GM08714 (cell line): ENCODE results near the gene MYO1A.
"Not testable (repeated sequence)": the region's sequence is repeated elsewhere in the genome, so short reads cannot be mapped to it uniquely, and the experiment has no call there.

Experiments used
- H3K4me3 ChIP-seq: fragments of 200-500 bp; sonication (Bioruptor generic); 2 replicates; pipeline ENCODE4 v1.5.1; 2014; ENCODE audit warnings: mild to moderate bottlenecking, low read length, inconsistent platforms
- ZNF274 ChIP-seq: IDR thresholded peaks from 2 replicates; pipeline ENCODE4 v1.6.1; 2012; ENCODE audit warnings: mild to moderate bottlenecking, low read depth, low read length

MYO1A gene

DNA sequence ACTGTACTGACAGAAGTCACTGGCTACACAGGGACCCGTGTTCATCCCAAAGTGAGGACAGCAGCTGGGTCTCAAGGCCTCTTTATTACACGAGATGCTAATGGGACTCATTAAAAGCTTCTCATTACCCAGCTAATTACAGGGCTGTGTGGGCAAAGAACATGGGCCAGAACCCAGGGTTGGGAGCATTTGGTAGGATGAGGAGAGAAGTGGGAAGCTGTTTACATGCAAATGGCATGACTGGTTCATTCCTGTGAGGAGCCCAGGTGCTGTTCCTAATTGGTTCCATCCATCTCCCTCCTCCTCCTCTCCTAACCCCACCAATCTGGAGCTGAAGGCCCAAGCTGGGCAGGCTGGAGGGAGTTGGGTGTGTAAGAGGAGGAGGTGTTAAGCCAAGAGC lies 24.7 kb downstream of the MYO1A start:
- no peak overlapping the region for H3K4me3 ChIP-seq
- no peak for TF ChIP-seq ZNF274

- H3K4me3 ChIP-seq = not testable (repeated sequence)
These were observed 27.6 kb downstream of the MYO1A start for GRCh38 chr12:57022324-57022723.

DNA sequence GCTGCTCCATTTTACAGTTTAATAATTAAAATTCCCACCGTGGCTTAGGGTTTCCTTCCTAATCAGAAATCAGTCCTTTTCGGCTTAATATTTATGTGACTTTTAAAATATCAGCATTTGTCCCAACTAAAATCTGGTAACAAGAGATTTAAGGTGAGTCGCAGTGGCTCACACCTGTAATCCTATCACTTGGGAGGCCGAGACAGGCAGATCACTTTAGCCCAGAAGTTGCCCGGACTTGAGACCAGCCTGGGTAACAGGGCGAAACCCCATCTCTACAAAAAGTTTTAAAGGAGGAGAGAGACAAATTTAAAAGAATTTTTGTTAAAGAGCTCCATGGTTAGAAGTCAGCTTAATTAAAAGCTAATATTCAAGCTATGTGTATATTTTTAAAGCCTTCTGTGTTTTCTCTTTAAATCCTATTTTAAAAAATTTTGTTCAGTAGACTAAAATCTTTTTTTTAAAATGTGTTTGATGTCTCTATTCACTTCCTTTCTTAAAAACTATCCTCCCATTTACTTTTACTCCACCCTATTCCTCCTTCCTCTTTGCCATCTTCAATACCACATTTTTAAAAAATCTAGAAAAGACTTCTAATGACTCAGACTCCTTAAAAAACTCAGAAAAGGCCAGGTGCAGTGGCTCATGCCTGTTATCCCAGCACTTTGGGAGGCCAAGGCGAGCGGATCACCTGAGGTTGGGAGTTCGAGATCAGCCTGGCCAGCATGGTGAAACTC lies 29.8 kb downstream of the MYO1A start:
- H3K4me3 ChIP-seq = no peak overlapping the region
- no peak for TF ChIP-seq ZNF274

DNA sequence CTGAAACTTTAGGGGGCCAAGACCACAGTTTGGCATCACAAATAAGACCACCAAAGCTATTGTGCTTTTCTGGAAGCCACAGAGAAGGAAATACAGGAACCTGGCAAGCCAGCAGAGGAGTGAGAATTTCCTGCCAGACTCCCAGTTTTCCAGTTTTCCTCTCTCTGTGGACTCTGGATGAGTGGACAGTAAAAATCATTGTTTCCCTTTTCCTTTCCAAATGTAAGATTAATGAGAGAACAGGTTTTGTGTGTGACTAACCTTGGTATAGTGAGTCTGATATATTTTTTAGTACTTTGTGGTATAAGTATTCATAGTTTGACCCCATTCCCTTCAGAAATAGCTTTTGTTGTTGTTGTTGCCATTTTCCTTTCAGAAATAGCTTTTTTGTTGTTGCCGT lies 31.0 kb downstream of the MYO1A start:
- TF ChIP-seq ZNF274 = no peak
- H3K4me3 ChIP-seq = no peak overlapping the region

GRCh38 chr12:57018353-57018752 lies 31.6 kb downstream of the MYO1A start:
- H3K4me3 ChIP-seq = not testable (repeated sequence)

DNA sequence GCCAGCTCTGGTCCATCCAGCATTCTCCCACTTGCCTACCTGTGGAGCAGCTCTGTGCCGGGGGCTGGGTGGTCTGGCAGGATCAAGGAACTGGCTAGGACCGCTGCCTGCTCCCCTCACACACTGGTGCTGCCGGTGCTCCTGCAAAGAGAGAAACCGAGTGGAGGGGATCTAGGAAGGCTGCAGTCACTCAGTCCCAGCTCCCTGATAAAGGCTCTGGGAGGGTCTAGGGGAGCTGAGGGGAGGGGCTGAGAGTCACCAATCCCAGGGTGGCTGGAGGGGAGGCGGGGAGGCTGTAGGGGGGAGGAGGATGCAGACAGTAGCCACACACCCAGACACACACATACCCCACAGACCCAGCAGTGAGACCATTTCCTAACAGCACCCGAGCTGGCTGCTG lies 33.6 kb downstream of the MYO1A start, which contains the start of gene TAC3:
Gene TAC3, minus strand, starts transcription at position 182 of the 400 bp plus-strand sequence. CDS start 732 bp downstream, outside the sequence.
- TF ChIP-seq ZNF274 = no peak
- H3K4me3 ChIP-seq = no peak within 1 kb of the TSS

DNA sequence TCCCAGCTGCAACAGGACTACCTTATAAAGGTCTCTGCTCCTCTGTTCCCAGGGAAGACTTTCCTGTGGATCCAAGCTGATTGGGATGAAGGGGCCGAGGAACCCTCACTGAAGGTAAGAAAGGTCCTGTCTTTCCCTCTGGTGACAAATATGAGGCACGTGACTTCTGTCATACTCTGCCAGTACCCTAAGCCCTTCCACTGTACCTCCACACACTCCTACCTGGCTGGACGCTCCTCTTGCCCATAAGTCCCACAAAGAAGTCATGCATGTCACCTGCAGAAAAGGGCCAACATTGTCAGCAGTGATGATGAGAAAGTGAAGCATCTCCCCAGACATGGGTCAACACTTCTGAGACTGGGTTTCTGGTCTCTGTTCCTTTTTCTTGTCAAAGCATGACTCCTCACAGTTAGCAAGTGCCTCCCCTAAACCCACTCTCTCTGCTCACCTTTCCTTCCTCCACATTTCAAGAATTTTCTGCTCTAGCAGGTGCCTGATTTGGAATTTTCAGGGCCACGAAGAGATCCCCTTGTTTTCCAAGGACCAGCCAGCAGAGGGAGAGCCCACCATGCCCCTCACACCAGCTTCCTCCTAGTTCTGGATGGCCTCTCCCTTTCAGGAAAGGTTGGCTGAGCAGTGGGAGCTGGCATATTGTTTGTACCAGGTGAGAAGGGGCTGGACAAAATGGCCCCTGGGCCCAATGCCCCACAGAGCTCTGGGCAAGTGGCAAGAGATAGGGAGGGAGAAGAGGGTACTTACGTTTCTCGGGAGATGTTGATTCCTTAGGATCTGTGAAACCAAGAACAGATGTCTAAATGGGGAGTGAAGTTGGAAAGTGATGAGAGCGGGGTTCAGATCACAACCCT lies 37.1 kb downstream of the MYO1A start:
- TF ChIP-seq ZNF274 = no peak
- H3K4me3 ChIP-seq = no peak overlapping the region

DNA sequence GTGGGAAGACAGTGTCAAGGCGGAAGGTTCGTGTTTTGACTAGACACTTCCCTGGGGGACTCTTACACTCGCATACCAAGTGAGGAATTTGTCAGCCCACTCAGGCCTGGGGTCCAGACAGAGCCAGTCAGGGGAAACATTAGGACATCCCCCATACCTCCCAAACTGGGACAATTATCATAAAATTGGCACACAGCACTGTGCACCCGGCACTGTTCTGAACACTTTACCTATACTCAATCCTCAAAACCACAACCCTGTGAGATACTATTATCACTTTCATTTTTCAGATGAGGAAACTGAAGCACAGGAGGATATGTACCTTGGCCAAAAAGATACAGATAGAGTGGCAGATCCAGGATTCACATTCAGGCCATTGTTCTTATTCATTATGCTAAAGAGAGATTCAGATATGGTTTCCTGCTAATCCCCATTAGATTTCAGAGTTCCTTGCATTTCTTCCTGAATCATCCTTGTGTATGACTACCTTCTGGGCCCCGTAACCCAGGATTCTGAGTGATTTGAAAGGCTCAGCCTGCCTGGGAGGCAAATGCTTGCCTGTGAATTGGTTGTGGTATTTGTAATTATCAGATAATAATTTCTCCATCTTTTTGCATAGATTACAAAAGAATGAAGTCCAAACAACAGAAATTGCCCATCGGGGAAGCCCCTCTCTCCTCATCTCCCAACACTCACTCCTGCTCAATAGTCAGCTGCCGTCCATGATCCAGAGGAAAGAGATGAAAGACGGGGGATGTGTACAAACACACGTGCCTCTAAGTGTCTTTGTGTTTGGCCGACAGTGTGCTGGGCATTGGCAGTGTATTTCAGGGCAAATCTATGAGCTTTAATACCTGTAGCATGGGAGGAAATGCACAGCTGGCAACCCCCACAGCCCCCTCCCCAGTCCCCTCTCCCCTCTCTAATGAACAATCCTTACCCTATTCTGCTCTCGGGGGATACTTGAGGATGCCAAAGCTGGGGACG lies 38.2 kb downstream of the MYO1A start:
- H3K4me3 ChIP-seq = no peak overlapping the region
- no peak for TF ChIP-seq ZNF274

- no peak overlapping the region for H3K4me3 ChIP-seq
- TF ChIP-seq ZNF274 = no peak
These were observed 39.2 kb downstream of the MYO1A start for GRCh38 chr12:57010627-57011247.

- no peak for TF ChIP-seq ZNF274
- no peak overlapping the region for H3K4me3 ChIP-seq
These were observed 39.8 kb downstream of the MYO1A start for GRCh38 chr12:57009949-57010626.

GRCh38 chr12:57008178-57008577 lies 41.8 kb downstream of the MYO1A start:
- TF ChIP-seq ZNF274 = no peak
- H3K4me3 ChIP-seq = no peak overlapping the region

DNA sequence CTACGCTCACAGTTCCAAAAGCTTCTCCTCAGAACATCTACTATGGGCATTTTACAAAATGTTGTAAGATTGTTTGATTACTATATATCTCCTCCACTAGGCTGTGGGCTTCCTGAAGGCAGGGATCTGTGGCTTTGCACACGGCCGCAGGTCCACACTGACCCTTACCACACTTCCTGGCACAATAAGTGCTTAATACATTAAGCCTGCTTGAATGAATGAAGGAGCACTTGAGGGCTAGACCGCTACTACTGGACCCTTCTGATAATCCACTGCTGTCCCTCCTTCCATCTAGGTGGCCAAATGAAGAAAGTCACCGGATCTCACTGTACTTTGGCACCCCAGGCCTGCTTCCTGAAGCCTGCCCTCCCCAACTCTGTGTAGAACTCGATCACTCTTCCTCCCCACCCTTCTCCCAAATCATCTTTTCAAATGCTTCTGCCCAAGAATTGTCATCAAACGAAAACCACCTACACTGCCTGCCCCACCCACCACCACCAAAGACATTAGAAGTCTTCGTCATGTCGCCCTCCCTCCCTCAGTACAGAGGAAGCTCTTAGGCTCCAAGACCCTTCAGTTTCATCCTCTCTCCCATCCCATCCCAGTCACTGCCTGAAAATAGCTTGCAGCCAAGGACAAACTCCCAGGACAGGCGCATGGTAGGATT lies 43.0 kb downstream of the MYO1A start:
- H3K4me3 ChIP-seq = peak overlapping the region; percentile 50; the same call in 1 of the 2 replicates
- TF ChIP-seq ZNF274 = no peak
